Tibial artery (tissue), 4 donors: ENCODE data around the gene FOXRED2.
"Not testable (repeated sequence)": the region's sequence is repeated elsewhere in the genome, so short reads cannot be mapped to it uniquely, and the experiment has no call there.

Experiments
- DNase-seq, 2 donors: peaks; one replicate each; pipeline ENCODE4 v3.0.0-alpha.2; 2019
- H3K27ac ChIP-seq, 2 donors: fragments of 200-600 bp; sonication (generic) in 1 of 2; 1 replicate in 1 of 2; 2 replicates in 1 of 2; pipeline ENCODE4 v1.5.1; 2018 to 2019; ENCODE audit warnings: mild to moderate bottlenecking in 1 of 2
- H3K27me3 ChIP-seq, 2 donors: fragments of 200-600 bp; sonication (generic) in 1 of 2; one replicate each; pipeline versions ENCODE4 v1.5.1 to v1.6.0; 2016 to 2019
- H3K36me3 ChIP-seq, 3 donors: fragments of 200-600 bp; sonication (generic) in 2 of 3; one replicate each; pipeline ENCODE4 v1.5.1; 2016 to 2019; ENCODE audit warnings: mild to moderate bottlenecking in 2 of 3
- H3K4me1 ChIP-seq, 4 donors: fragments of 200-600 bp; sonication (generic) in 2 of 4; 1 replicate in 3 of 4; 2 replicates in 1 of 4; pipeline ENCODE4 v1.5.1; 2016 to 2019
- H3K4me3 ChIP-seq, 2 donors: fragments of 200-600 bp; sonication (generic) in 1 of 2; 1 replicate in 1 of 2; 2 replicates in 1 of 2; pipeline ENCODE4 v1.5.1; 2018 to 2019; ENCODE audit warnings: mild to moderate bottlenecking in 2 of 2
- H3K9me3 ChIP-seq, 3 donors: fragments of 200-600 bp; sonication (generic) in 1 of 3; one replicate each; pipeline ENCODE4 v1.5.1; 2016 to 2019
- intact Hi-C: fragments of 100-400 bp; cut with DNase I; formaldehyde crosslinking; loops from one replicate; pipeline ENCODE4 v1.15.0; 2023; ENCODE audit warnings: low total_unique reads
- TF ChIP-seq, protein P1 (sequence below), 2 experiments: fragments of 200-600 bp in 1 of 2; fragments of 450-650 bp in 1 of 2; IDR thresholded peaks; one replicate each; pipeline ENCODE4 v1.5.1; 2017 to 2019; ENCODE audit warnings: antibody characterized with exemption in 2 of 2, mild to moderate bottlenecking in 1 of 2, moderate library complexity in 1 of 2

The FOXRED2 gene

DNA sequence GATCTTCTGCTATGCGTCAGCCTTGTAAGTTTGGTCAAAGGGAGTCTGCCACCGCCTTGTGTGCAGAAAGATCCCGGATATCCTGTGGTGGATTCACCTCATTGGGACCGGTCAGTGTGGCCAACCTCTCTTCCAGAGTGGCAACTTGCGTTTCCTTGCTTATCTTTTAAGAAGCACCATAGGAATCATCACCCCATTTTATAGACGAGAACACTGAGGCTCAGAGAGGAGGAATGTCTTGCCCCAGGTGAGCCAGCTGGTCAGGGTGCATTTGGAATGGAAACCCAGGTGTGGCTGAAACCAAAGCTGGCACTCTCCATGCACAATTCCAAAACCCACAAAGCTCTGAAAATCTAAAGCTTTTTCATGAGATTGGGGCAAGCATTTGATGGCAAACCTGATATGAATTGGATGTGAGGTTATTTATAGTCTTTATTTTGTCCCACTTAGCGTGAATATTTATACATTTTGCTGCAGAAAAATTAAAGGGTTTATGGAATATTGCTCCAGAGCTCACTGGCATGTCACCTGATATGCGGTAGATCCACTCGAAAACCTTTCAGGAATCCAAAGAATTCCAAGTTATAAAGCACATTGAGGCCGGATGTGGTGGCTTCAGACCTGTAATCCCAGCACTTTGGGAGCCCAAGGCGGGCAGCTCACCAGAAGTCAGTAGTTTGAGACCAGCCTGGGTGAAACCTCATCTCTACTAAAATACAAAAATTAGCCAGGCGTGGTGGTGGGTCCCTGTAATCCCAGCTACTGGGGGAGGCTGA, 34.2 kb upstream of the FOXRED2 start:
- H3K36me3 ChIP-seq = no peaks in the 10 kb centered on the region
- TF ChIP-seq, protein P1, sequence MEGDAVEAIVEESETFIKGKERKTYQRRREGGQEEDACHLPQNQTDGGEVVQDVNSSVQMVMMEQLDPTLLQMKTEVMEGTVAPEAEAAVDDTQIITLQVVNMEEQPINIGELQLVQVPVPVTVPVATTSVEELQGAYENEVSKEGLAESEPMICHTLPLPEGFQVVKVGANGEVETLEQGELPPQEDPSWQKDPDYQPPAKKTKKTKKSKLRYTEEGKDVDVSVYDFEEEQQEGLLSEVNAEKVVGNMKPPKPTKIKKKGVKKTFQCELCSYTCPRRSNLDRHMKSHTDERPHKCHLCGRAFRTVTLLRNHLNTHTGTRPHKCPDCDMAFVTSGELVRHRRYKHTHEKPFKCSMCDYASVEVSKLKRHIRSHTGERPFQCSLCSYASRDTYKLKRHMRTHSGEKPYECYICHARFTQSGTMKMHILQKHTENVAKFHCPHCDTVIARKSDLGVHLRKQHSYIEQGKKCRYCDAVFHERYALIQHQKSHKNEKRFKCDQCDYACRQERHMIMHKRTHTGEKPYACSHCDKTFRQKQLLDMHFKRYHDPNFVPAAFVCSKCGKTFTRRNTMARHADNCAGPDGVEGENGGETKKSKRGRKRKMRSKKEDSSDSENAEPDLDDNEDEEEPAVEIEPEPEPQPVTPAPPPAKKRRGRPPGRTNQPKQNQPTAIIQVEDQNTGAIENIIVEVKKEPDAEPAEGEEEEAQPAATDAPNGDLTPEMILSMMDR (IDR thresholded peaks at IDR 0.05) = no peak
- H3K9me3 ChIP-seq = no peaks in the 10 kb centered on the region
- no peaks in the 10 kb centered on the region for H3K4me1 ChIP-seq
- H3K4me3 ChIP-seq = no peak overlapping the region
- intact Hi-C loops = loop anchor here (10.0 kb wide), 1 partner anchor 224 kb away; no protein-coding TSS in a partner anchor
- no peak overlapping the region for H3K27ac ChIP-seq
- DNase-seq = no peak
- H3K27me3 ChIP-seq = peaks cover 0 to 40% of the 10 kb centered on the region in 2 donors

DNA sequence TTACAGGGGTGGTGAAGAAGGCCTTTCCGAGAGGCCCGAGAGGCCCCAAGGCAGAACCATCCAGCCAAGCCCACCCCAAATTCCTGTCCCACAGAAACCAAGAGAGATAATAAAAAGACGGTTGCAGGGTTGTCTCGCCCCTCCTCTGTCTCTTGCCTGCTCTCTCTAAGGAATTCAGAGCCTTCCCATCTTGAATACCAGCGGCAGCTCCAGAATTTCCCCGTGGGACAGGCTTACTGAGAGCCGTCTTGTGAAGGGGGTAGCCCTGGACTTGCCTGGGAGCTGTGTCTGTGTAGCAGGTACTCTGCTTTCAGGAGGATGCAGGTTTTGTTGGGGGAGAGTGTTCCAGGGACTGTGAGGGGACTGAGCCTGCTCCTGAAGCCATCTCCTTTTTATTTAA, 31.7 kb upstream of the FOXRED2 start:
- TF ChIP-seq, protein P1 (IDR thresholded peaks at IDR 0.05) = no peak

DNA sequence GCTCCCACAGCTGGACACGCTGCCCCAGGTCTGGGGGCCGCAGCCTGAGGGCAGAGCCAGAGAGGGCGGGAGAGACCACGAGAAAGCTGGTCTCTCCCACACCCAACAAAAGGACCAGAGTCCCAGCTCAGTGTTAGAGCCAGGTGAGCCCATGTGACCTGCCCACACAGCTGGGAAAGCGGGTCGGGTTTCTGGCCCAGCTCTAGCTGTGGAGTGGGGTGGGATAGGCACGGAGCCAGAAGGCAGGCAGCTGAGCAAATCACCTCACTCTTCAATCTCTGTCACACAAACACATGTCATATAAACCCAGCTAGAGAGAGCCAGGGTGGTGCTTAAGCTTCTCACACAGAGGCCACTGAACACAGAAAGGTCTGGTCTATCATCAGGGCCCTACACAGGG, 29.9 kb upstream of the FOXRED2 start:
- Histone ChIP-seq H3K4me3 (no peak overlapping the region), H3K9me3 (no peaks in the 10 kb centered on the region), H3K36me3 (no peaks in the 10 kb centered on the region), H3K27me3 (peaks cover 0 to 29% of the 10 kb centered on the region in 2 donors), H3K27ac (no peak overlapping the region), H3K4me1 (no peaks in the 10 kb centered on the region)
- no peak for DNase-seq
- TF ChIP-seq, protein P1 (IDR thresholded peaks at IDR 0.05) = no peak
- intact Hi-C loops = no loop called here

More for the DNA sequence above, 31.7 kb upstream of the FOXRED2 start:
- Histone ChIP-seq H3K27ac (no peak overlapping the region), H3K9me3 (no peaks in the 10 kb centered on the region), H3K4me3 (no peak overlapping the region), H3K4me1 (no peaks in the 10 kb centered on the region), H3K36me3 (no peaks in the 10 kb centered on the region), H3K27me3 (peaks cover 0 to 31% of the 10 kb centered on the region in 2 donors)
- intact Hi-C loops = no loop called here
- no peak for DNase-seq

DNA sequence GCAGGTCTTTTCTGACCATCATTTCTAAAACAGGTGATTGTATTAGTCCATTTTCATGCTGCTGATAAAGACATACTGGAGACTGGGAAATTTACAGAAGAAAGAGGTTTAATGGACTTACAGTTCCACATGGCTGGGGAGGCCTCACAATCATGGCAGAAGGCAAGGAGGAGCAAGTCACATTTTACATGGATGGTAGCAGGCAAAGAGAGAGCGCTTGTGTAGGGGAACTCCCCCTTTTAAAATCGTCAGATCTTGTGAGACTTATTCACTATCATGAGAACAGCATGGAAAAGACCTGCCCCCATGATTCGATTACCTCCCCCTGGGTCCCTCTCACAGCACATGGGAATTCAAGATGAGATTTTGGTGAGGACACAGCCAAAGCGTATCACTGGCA, 26.5 kb upstream of the FOXRED2 start:
- H3K4me1 ChIP-seq, H3K9me3 ChIP-seq, intact Hi-C loops, H3K36me3 ChIP-seq, DNase-seq, H3K27ac ChIP-seq, H3K4me3 ChIP-seq: not testable (repeated sequence)
- H3K27me3 ChIP-seq = peaks cover 0 to 18% of the 10 kb centered on the region in 2 donors

DNA sequence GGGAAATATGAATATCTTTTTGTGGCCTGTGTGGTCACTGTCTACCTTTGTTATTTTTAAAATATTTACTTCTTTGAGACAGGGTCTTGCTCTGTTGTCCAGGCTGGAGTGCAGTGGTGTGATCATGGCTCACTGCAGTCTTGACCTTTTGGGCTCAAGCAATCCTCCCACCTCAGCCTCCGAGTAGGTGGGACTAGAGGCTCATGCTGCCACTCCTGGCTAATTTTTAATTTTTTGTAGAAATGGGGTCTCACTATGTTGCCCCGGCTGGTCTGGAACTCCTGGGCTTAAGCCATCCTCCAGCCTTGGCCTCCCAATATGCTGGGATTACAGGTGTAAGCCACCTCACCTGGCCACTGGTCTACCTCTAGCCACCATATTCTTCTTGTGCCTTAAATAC, 25.6 kb upstream of the FOXRED2 start:
- Histone ChIP-seq H3K27me3 (peaks cover 0 to 13% of the 10 kb centered on the region in 2 donors), H3K27ac (no peak overlapping the region), H3K4me1 (peaks cover 0 to 16% (median 11%) of the 10 kb centered on the region in 4 donors), H3K36me3 (peaks cover 0 to under 1% (median 0%) of the 10 kb centered on the region in 3 donors), H3K4me3 (no peak overlapping the region), H3K9me3 (no peaks in the 10 kb centered on the region)
- intact Hi-C loops = no loop called here
- no peak for DNase-seq
- TF ChIP-seq, protein P1 (IDR thresholded peaks at IDR 0.05) = no peak
